Measurements from ENCODE around the gene MTERF1. TPM values are rescaled to one million over a fixed set of nuclear protein-coding genes. Genes with fewer than 3 reads are reported as not detected.

The MTERF1 gene
- total and polyA plus RNA-seq, 2 experiments from 2014 or later: 14.5 to 19.7 TPM

- Histone ChIP-seq H3K36me3 (ENCODE audit: insufficient read depth) (no peaks in the 10 kb centered on the region), H3F3A (replicated peaks; ENCODE audit: low read depth) (no peaks in the 10 kb centered on the region), H3K79me2 (replicated peaks; ENCODE audit: insufficient read depth) (no peaks in the 10 kb centered on the region), H3K4me2 (no peak overlapping the region), H3K27ac (ENCODE audit: low read depth) (no peak overlapping the region), H3K4me3 (no peak overlapping the region), H3K4me1 (ENCODE audit: insufficient read depth) (0 out of 2 replicates have a peak, but pooled peaks cover 7% of the 10 kb centered on the region), H2AFZ (no peak overlapping the region), H3K27me3 (ENCODE audit: insufficient read depth) (no peaks in the 10 kb centered on the region), H3K9me2 (ENCODE audit: insufficient read depth) (no peaks in the 10 kb centered on the region), H4K20me1 (replicated peaks; ENCODE audit: insufficient read depth) (no peaks in the 10 kb centered on the region)
- Mint-ChIP-seq H3K4me1 (peaks cover 12% of the 10 kb centered on the region), H3K4me3 (no peak overlapping the region), H3K9me3 (no peaks in the 10 kb centered on the region), H3K36me3 (ENCODE audit: low read depth) (no peaks in the 10 kb centered on the region), H3K27me3 (ENCODE audit: insufficient read depth, low read depth, poor library complexity) (no peaks in the 10 kb centered on the region), H3K27ac (no peak overlapping the region)
- TF ChIP-seq CREB1 (CRISPR knock-in tag; IDR thresholded peaks at IDR 0.05; ENCODE audit: low read depth): no peak
- no peak for TF ChIP-seq ZNF462 (CRISPR knock-in tag; IDR thresholded peaks at IDR 0.05)
- no peak for TF ChIP-seq JUNB (IDR thresholded peaks at IDR 0.05; ENCODE audit: unreplicated experiment)
- TF ChIP-seq ZNF331 (CRISPR knock-in tag; IDR thresholded peaks at IDR 0.05; ENCODE audit: low read depth): no peak
- TF ChIP-seq EZH2 (IDR thresholded peaks at IDR 0.05; ENCODE audit: low read depth, unreplicated experiment): no peak
- no peak for TF ChIP-seq CTCF (conservative IDR thresholded peaks at IDR 0.05; ENCODE audit: low read depth in 2 of 2)
- no peak for TF ChIP-seq NANOG (IDR thresholded peaks at IDR 0.05; ENCODE audit: borderline replicate concordance)
- TF ChIP-seq ETS1 (IDR thresholded peaks at IDR 0.05): no peak
- TF ChIP-seq POLR2AphosphoS5 (IDR thresholded peaks at IDR 0.05; ENCODE audit: low read depth): no peak
- no peak for TF ChIP-seq EZH2phosphoT487 (IDR thresholded peaks at IDR 0.05; ENCODE audit: unreplicated experiment)
- TF ChIP-seq REST (IDR thresholded peaks at IDR 0.05; ENCODE audit: unreplicated experiment): no peak
- TF ChIP-seq ZNF114 (CRISPR knock-in tag; IDR thresholded peaks at IDR 0.05): no peak
- ATAC-seq: no peak
- DNase-seq (ENCODE audit: low spot score): no peak
Observed at GRCh38 chr7:91835091-91835825, 45.2 kb downstream of the MTERF1 start.
